GM23338 (cell line): Measurements from ENCODE around the gene PDIA4. TPM values are rescaled to one million over a fixed set of nuclear protein-coding genes. Genes with fewer than 3 reads are reported as not detected.
A peak's percentile ranks its signal among the peaks of the same experiment; 100 is the strongest.

Experiments
- ATAC-seq: fragments of 200-7000 bp; cut with Tn5 transposase; 3 replicates; pipeline ENCODE4 v1.9.1; 2020
- DNase-seq: peaks from one replicate; pipeline ENCODE4 v3.0.0-alpha.2; 2015; ENCODE audit warnings: low spot score
- H2AFZ ChIP-seq: fragments of 200-600 bp; sonication (generic); 2 replicates; pipeline ENCODE4 v1.8.0; 2016; ENCODE audit warnings: antibody characterized with exemption, mild to moderate bottlenecking, moderate library complexity
- H3F3A ChIP-seq: fragments of 200-600 bp; sonication (generic); replicated peaks from 2 replicates; pipeline ENCODE4 v1.8.0; 2017; ENCODE audit warnings: antibody characterized with exemption, mixed run types, low read depth
- H3K27ac ChIP-seq: fragments of 200-600 bp; sonication (generic); 2 replicates; pipeline ENCODE4 v1.6.1; 2016; ENCODE audit warnings: low read depth
- H3K27me3 ChIP-seq: fragments of 200-600 bp; sonication (generic); 2 replicates; pipeline ENCODE4 v1.8.0; 2016; ENCODE audit warnings: mild to moderate bottlenecking, mixed run types, moderate library complexity; ENCODE audit not compliant: insufficient read depth
- H3K36me3 ChIP-seq: fragments of 200-600 bp; sonication (generic); 2 replicates; pipeline ENCODE4 v1.8.0; 2016; ENCODE audit warnings: mild to moderate bottlenecking; ENCODE audit not compliant: insufficient read depth
- H3K4me1 ChIP-seq: fragments of 200-600 bp; sonication (generic); 2 replicates; pipeline ENCODE4 v1.8.0; 2016; ENCODE audit warnings: mild to moderate bottlenecking, moderate library complexity; ENCODE audit not compliant: insufficient read depth
- H3K4me2 ChIP-seq: fragments of 200-600 bp; sonication (generic); 2 replicates; pipeline ENCODE4 v1.7.1; 2017; ENCODE audit warnings: mixed run types
- H3K4me3 ChIP-seq: fragments of 200-600 bp; sonication (generic); 2 replicates; pipeline ENCODE4 v1.6.1; 2016; ENCODE audit warnings: mixed run types
- H3K79me2 ChIP-seq: fragments of 200-600 bp; sonication (generic); replicated peaks from 2 replicates; pipeline ENCODE4 v1.8.0; 2017; ENCODE audit warnings: mild to moderate bottlenecking; ENCODE audit not compliant: insufficient read depth
- H3K9me2 ChIP-seq: fragments of 200-600 bp; sonication (generic); 2 replicates; pipeline ENCODE4 v1.8.0; 2017; ENCODE audit not compliant: insufficient read depth
- H4K20me1 ChIP-seq: fragments of 200-600 bp; sonication (generic); replicated peaks from 2 replicates; pipeline ENCODE4 v1.8.0; 2017; ENCODE audit warnings: mild to moderate bottlenecking; ENCODE audit not compliant: insufficient read depth
- H3K27ac Mint-ChIP-seq: 2 replicates; pipeline ENCODE4 v1.8.0; 2020; ENCODE audit warnings: inconsistent platforms, mild to moderate bottlenecking, moderate library complexity, mixed read lengths
- H3K27me3 Mint-ChIP-seq: 3 replicates; pipeline ENCODE4 v1.8.0; 2022; ENCODE audit warnings: low read depth, mild to moderate bottlenecking, moderate library complexity, mixed read lengths, inconsistent platforms; ENCODE audit not compliant: insufficient read depth, poor library complexity
- H3K36me3 Mint-ChIP-seq: 3 replicates; pipeline ENCODE4 v1.8.0; 2021; ENCODE audit warnings: low read depth, mild to moderate bottlenecking, inconsistent platforms, moderate library complexity, mixed read lengths
- H3K4me1 Mint-ChIP-seq: 3 replicates; pipeline ENCODE4 v1.8.0; 2020; ENCODE audit warnings: mild to moderate bottlenecking, inconsistent platforms, mixed read lengths
- H3K4me3 Mint-ChIP-seq: 3 replicates; pipeline ENCODE4 v1.8.0; 2021; ENCODE audit warnings: moderate library complexity, mild to moderate bottlenecking, inconsistent platforms, mixed read lengths
- H3K9me3 Mint-ChIP-seq: 3 replicates; pipeline ENCODE4 v1.8.0; 2020; ENCODE audit warnings: moderate library complexity, mild to moderate bottlenecking, inconsistent platforms, mixed read lengths
- CTCF ChIP-seq, 2 experiments: fragments of 200-600 bp in 1 of 2; sonication (generic) in 1 of 2; conservative IDR thresholded peaks; 2 replicates each; pipeline versions ENCODE4 v1.5.1 to v1.6.1; 2016 to 2017; ENCODE audit warnings: antibody characterized with exemption in 2 of 2, low read depth in 2 of 2, mild to moderate bottlenecking in 2 of 2, moderate library complexity in 1 of 2
- ZNF331 ChIP-seq: fragments of 250-450 bp; sonication (Bioruptor Pico); IDR thresholded peaks from 2 replicates; pipeline ENCODE4 v1.5.0; 2020; ENCODE audit warnings: low read depth, mild to moderate bottlenecking, moderate library complexity
- ZNF462 ChIP-seq: fragments of 250-450 bp; sonication (Bioruptor Pico); IDR thresholded peaks from 2 replicates; pipeline ENCODE4 v1.5.0; 2020; ENCODE audit warnings: mild to moderate bottlenecking, moderate library complexity
- polyA plus RNA-seq: library from polyadenylated mRNA; unstranded; fragments of >200 nt; fragmentation: Nextera tagmentation; extraction: Ambion mirVana; gene quantifications from 2 replicates; pipeline ENCODE4 v1.2.1, GENCODE V29; 2016
- total RNA-seq: library from RNA; depleted of rRNA; stranded (reverse); fragments of >200 nt; shearing (Covaris generic); gene quantifications from 2 replicates; pipeline ENCODE4 v1.2.3, GENCODE V29; 2014

PDIA4 gene
- total and polyA plus RNA-seq, 2 experiments from 2014 or later = 196 to 332 TPM

- Histone ChIP-seq H3K36me3 (peaks cover 39% of the 10 kb centered on the region), H3K27me3 (no peaks in the 10 kb centered on the region), H3K4me2 (no peak overlapping the region), H3K4me3 (no peak overlapping the region), H4K20me1 (peaks cover 9% of the 10 kb centered on the region; the same call in 1 of the 2 replicates), H2AFZ (no peak overlapping the region), H3F3A (peaks cover 17% of the 10 kb centered on the region; the same call in 1 of the 2 replicates), H3K4me1 (no peaks in the 10 kb centered on the region), H3K27ac (no peak overlapping the region), H3K79me2 (0 out of 2 replicates have a peak, but pooled peaks cover 3% of the 10 kb centered on the region), H3K9me2 (no peaks in the 10 kb centered on the region)
- H3K9me3 Mint-ChIP-seq = no peaks in the 10 kb centered on the region; the same call in 2 of the 3 replicates
- no peak for ATAC-seq
- H3K4me3 Mint-ChIP-seq = no peak overlapping the region
- peaks cover 70% of the 10 kb centered on the region for H3K36me3 Mint-ChIP-seq
- H3K4me1 Mint-ChIP-seq = peaks cover 2% of the 10 kb centered on the region; the same call in 2 of the 3 replicates
- peaks cover 10% of the 10 kb centered on the region for H3K27me3 Mint-ChIP-seq
- no peak for DNase-seq
- no peak for TF ChIP-seq ZNF331 (CRISPR knock-in tag)
- no peak for TF ChIP-seq ZNF462 (CRISPR knock-in tag)
- TF ChIP-seq CTCF (conservative IDR thresholded peaks at IDR 0.05; ENCODE audit: low read depth in 2 of 2) = no peak
- H3K27ac Mint-ChIP-seq = peak overlapping the region; percentile 12; the same call in 1 of the 2 replicates
Observed at GRCh38 chr7:149003560-149004305, 24.6 kb downstream of the PDIA4 start.
